HEK293 (cell line): ENCODE measurements around the gene COL18A1.

Experiments used
- CTCF ChIA-PET: fragments of 350-600 bp; formaldehyde crosslinking; extraction: SDS; loops from one replicate; lab custom pipeline; 2021; ENCODE audit warnings: antibody characterized with exemption; lab: Yijun Ruan, JAX
- POLR2A ChIA-PET: fragments of 300-600 bp; formaldehyde crosslinking; extraction: SDS; loops from one replicate; lab custom pipeline; 2020; ENCODE audit warnings: antibody characterized with exemption, inconsistent platforms; lab: Yijun Ruan, JAX
- H3K27ac ChIP-seq: fragments of 200-500 bp; sonication (Bioruptor generic); 2 replicates; pipeline ENCODE4 v1.5.1; 2014; ENCODE audit warnings: low read depth, low read length, control low read depth, inconsistent platforms; ENCODE audit errors: extremely low read depth
- H3K36me3 ChIP-seq, 2 experiments: fragments of 200-500 bp in 1 of 2; sonication (Bioruptor generic) in 1 of 2; 1 replicate in 1 of 2; 2 replicates in 1 of 2; pipeline ENCODE4 v1.5.1; 2014 to 2017; ENCODE audit warnings: inconsistent platforms in 2 of 2, low read length in 2 of 2; ENCODE audit not compliant: control insufficient read depth in 2 of 2, insufficient read depth in 1 of 2
- H3K4me1 ChIP-seq: fragments of 200-500 bp; sonication (Bioruptor generic); 2 replicates; pipeline ENCODE4 v1.5.1; 2014; ENCODE audit warnings: mild to moderate bottlenecking, low read length, inconsistent platforms; ENCODE audit not compliant: control insufficient read depth, insufficient read depth
- H3K4me3 ChIP-seq: 2 replicates; pipeline ENCODE4 v1.5.1; 2011; ENCODE audit warnings: low read depth, mild to moderate bottlenecking, control low read depth, low read length, moderate library complexity
- H3K9me3 ChIP-seq: fragments of 200-500 bp; sonication (Bioruptor generic); 2 replicates; pipeline ENCODE4 v1.5.1; 2014; ENCODE audit warnings: low read depth, low read length, inconsistent platforms; ENCODE audit not compliant: control insufficient read depth, insufficient read depth
- FEZF1 ChIP-seq: fragments of 450-650 bp; formaldehyde crosslinking; IDR thresholded peaks from 2 replicates; pipeline ENCODE4 v1.5.1; 2016; ENCODE audit warnings: missing biosample characterization, missing genetic modification characterization
- GLI4 ChIP-seq: fragments of 450-650 bp; formaldehyde crosslinking; IDR thresholded peaks from 2 replicates; pipeline ENCODE4 v1.5.1; 2016; ENCODE audit warnings: missing biosample characterization, missing genetic modification characterization
- KLF17 ChIP-seq: fragments of 450-650 bp; formaldehyde crosslinking; IDR thresholded peaks from 2 replicates; pipeline ENCODE4 v1.5.1; 2016; ENCODE audit warnings: missing biosample characterization, missing genetic modification characterization
- KLF8 ChIP-seq: fragments of 450-650 bp; formaldehyde crosslinking; IDR thresholded peaks from 2 replicates; pipeline ENCODE4 v1.5.1; 2016; ENCODE audit warnings: missing biosample characterization, missing genetic modification characterization
- MYNN ChIP-seq: fragments of 450-650 bp; formaldehyde crosslinking; IDR thresholded peaks from 2 replicates; pipeline ENCODE4 v1.5.1; 2016; ENCODE audit warnings: missing biosample characterization, missing genetic modification characterization, borderline replicate concordance
- SP3 ChIP-seq: fragments of 450-650 bp; formaldehyde crosslinking; IDR thresholded peaks from 2 replicates; pipeline ENCODE4 v1.5.1; 2016; ENCODE audit warnings: missing biosample characterization, missing genetic modification characterization
- ZBTB26 ChIP-seq: fragments of 450-650 bp; formaldehyde crosslinking; optimal IDR thresholded peaks from 2 replicates; pipeline ENCODE3; 2016; ENCODE audit warnings: missing biosample characterization, mild to moderate bottlenecking, missing genetic modification characterization
- ZBTB44 ChIP-seq: fragments of 450-650 bp; IDR thresholded peaks from 2 replicates; pipeline ENCODE4 v1.5.1; 2018; ENCODE audit warnings: missing biosample characterization, mild to moderate bottlenecking, missing genetic modification characterization
- ZFHX2 ChIP-seq: fragments of 450-650 bp; formaldehyde crosslinking; conservative IDR thresholded peaks from 2 replicates; pipeline ENCODE4 v1.5.1; 2016; ENCODE audit warnings: missing biosample characterization, missing genetic modification characterization
- ZFP41 ChIP-seq: fragments of 450-650 bp; formaldehyde crosslinking; IDR thresholded peaks from 2 replicates; pipeline ENCODE4 v1.5.1; 2016; ENCODE audit warnings: missing biosample characterization, missing genetic modification characterization, borderline replicate concordance
- ZNF121 ChIP-seq: fragments of 450-650 bp; formaldehyde crosslinking; IDR thresholded peaks from 2 replicates; pipeline ENCODE4 v1.5.1; 2016; ENCODE audit warnings: missing biosample characterization, missing genetic modification characterization
- ZNF138 ChIP-seq: fragments of 450-650 bp; formaldehyde crosslinking; IDR thresholded peaks from 2 replicates; pipeline ENCODE4 v1.5.1; 2016; ENCODE audit warnings: missing biosample characterization, missing genetic modification characterization, borderline replicate concordance
- ZNF23 ChIP-seq: fragments of 450-650 bp; formaldehyde crosslinking; IDR thresholded peaks from 2 replicates; pipeline ENCODE4 v1.5.1; 2016; ENCODE audit warnings: missing biosample characterization, missing genetic modification characterization, borderline replicate concordance
- ZNF26 ChIP-seq: fragments of 450-650 bp; formaldehyde crosslinking; IDR thresholded peaks from 2 replicates; pipeline ENCODE4 v1.5.1; 2016; ENCODE audit warnings: missing biosample characterization, missing genetic modification characterization
- ZNF398 ChIP-seq: fragments of 450-650 bp; formaldehyde crosslinking; IDR thresholded peaks from 2 replicates; pipeline ENCODE4 v1.5.1; 2017; ENCODE audit warnings: missing biosample characterization, missing genetic modification characterization
- ZNF416 ChIP-seq: fragments of 450-650 bp; formaldehyde crosslinking; IDR thresholded peaks from 2 replicates; pipeline ENCODE4 v1.5.1; 2016; ENCODE audit warnings: missing biosample characterization, missing genetic modification characterization
- ZNF560 ChIP-seq: fragments of 450-650 bp; formaldehyde crosslinking; IDR thresholded peaks from 2 replicates; pipeline ENCODE4 v1.5.1; 2017; ENCODE audit warnings: missing biosample characterization, missing genetic modification characterization, borderline replicate concordance
- ZNF580 ChIP-seq: fragments of 450-650 bp; formaldehyde crosslinking; IDR thresholded peaks from 2 replicates; pipeline ENCODE4 v1.5.1; 2016; ENCODE audit warnings: missing biosample characterization, missing genetic modification characterization
- ZNF596 ChIP-seq: fragments of 450-650 bp; IDR thresholded peaks from 2 replicates; pipeline ENCODE4 v1.5.0; 2018; ENCODE audit warnings: missing biosample characterization, mild to moderate bottlenecking, missing genetic modification characterization, moderate library complexity
- ZNF600 ChIP-seq: fragments of 450-650 bp; formaldehyde crosslinking; IDR thresholded peaks from 2 replicates; pipeline ENCODE4 v1.5.1; 2016; ENCODE audit warnings: missing biosample characterization, missing genetic modification characterization
- ZNF645 ChIP-seq: fragments of 450-650 bp; formaldehyde crosslinking; IDR thresholded peaks from 2 replicates; pipeline ENCODE4; 2016; ENCODE audit warnings: missing biosample characterization, missing genetic modification characterization
- ZNF654 ChIP-seq: fragments of 450-650 bp; formaldehyde crosslinking; IDR thresholded peaks from 2 replicates; pipeline ENCODE4 v1.5.1; 2016; ENCODE audit warnings: low read depth, missing biosample characterization, missing genetic modification characterization
- ZNF768 ChIP-seq: fragments of 450-650 bp; formaldehyde crosslinking; IDR thresholded peaks from 2 replicates; pipeline ENCODE4 v1.5.1; 2018; ENCODE audit warnings: missing biosample characterization, mild to moderate bottlenecking, missing genetic modification characterization
- ZSCAN4 ChIP-seq: fragments of 450-650 bp; formaldehyde crosslinking; IDR thresholded peaks from 2 replicates; pipeline ENCODE4 v1.5.1; 2017; ENCODE audit warnings: missing biosample characterization, missing genetic modification characterization

The COL18A1 gene

GRCh38 chr21:45507888-45508508, 103.0 kb downstream of the COL18A1 start (continued):
- no peak for TF ChIP-seq ZFP41 (tag by site-specific recombination)
- TF ChIP-seq ZNF138, result no peak
- no peak for TF ChIP-seq ZNF398 (tag by site-specific recombination)
- TF ChIP-seq ZNF580 (tag by site-specific recombination), result no peak
- no peak for TF ChIP-seq ZNF596 (tag by site-specific recombination)
- TF ChIP-seq ZNF600 (tag by site-specific recombination), result no peak
- no peak for TF ChIP-seq ZBTB26 (tag by site-specific recombination)
- TF ChIP-seq ZFHX2 (tag by site-specific recombination), result peak; percentile 99
- no peak for TF ChIP-seq ZNF654 (tag by site-specific recombination)
- peak; percentile 88; the same call in 1 of the 2 replicates for TF ChIP-seq ZNF645
- no peak for TF ChIP-seq KLF17
- TF ChIP-seq SP3 (tag by site-specific recombination), result no peak
- TF ChIP-seq MYNN (tag by site-specific recombination), result no peak
- no peak for TF ChIP-seq ZNF121
- TF ChIP-seq ZBTB44, result no peak
- TF ChIP-seq GLI4 (tag by site-specific recombination), result peak; percentile 84; the same call in 1 of the 2 replicates

GRCh38 chr21:45508607-45509565, 103.9 kb downstream of the COL18A1 start:
- Histone ChIP-seq H3K9me3 (no peaks in the 10 kb centered on the region), H3K27ac (no peak overlapping the region), H3K4me1 (no peaks in the 10 kb centered on the region), H3K36me3 (peaks cover 0 to 22% of the 10 kb centered on the region in 2 experiments; a peak in 2 of 3 replicates), H3K4me3 (no peak overlapping the region)
- ChIA-PET CTCF (interaction anchor here (1.4 kb wide), 1 partner anchor 30 kb away, joined by 3 read pairs; no protein-coding TSS in a partner anchor), POLR2A (no interaction called here)
- TF ChIP-seq ZSCAN4 (no peak), KLF8 (tag by site-specific recombination) (no peak), ZNF23 (tag by site-specific recombination) (no peak), ZNF560 (tag by site-specific recombination) (no peak), ZNF26 (tag by site-specific recombination) (no peak), ZNF768 (tag by site-specific recombination) (no peak), ZNF416 (tag by site-specific recombination) (no peak), FEZF1 (tag by site-specific recombination) (no peak)
